Activated B cell treated with CpG ODN at 0.5 μM for 24 hours (primary cell): Measurements from ENCODE around the gene COL5A1. TPM values are rescaled to one million over a fixed set of nuclear protein-coding genes. Genes with fewer than 3 reads are reported as not detected.
A peak's percentile ranks its signal among the peaks of the same experiment; 100 is the strongest.

Experiments used
- ATAC-seq: fragments of 200-7000 bp; cut with Tn5 transposase; one replicate; pipeline ENCODE4 v1.10.0; 2021; ENCODE audit warnings: low read depth, mild to moderate bottlenecking, moderate library complexity
- CTCF ChIA-PET: fragments of 350-600 bp; sonication (Branson Sonifier 250); formaldehyde crosslinking; loops from one replicate; lab custom pipeline; 2021; ENCODE audit warnings: antibody characterized with exemption; lab: Charles Lee
- POLR2A ChIA-PET: fragments of 350-600 bp; sonication (Branson Sonifier 250); formaldehyde crosslinking; loops from one replicate; lab custom pipeline; 2021; ENCODE audit warnings: antibody characterized with exemption; lab: Charles Lee
- DNase-seq: peaks from one replicate; pipeline ENCODE4 v3.0.0; 2022
- H3K27ac Mint-ChIP-seq: one replicate; pipeline ENCODE4 v1.8.0; 2020; ENCODE audit warnings: mixed read lengths
- H3K27me3 Mint-ChIP-seq: one replicate; pipeline ENCODE4 v1.8.0; 2021; ENCODE audit warnings: mixed read lengths
- H3K36me3 Mint-ChIP-seq: one replicate; pipeline ENCODE4 v1.8.0; 2021; ENCODE audit warnings: low read depth, mixed read lengths
- H3K4me1 Mint-ChIP-seq: one replicate; pipeline ENCODE4 v1.8.0; 2021; ENCODE audit warnings: mixed read lengths
- H3K4me3 Mint-ChIP-seq: one replicate; pipeline ENCODE4 v1.8.0; 2020; ENCODE audit warnings: mild to moderate bottlenecking, mixed read lengths
- H3K9me3 Mint-ChIP-seq: one replicate; pipeline ENCODE4 v1.8.0; 2020; ENCODE audit warnings: mixed read lengths
- intact Hi-C: fragments of 100-400 bp; cut with micrococcal nuclease; formaldehyde crosslinking; loops from one replicate; pipeline ENCODE4 v1.15.1; 2024
- total RNA-seq: library from RNA; stranded (reverse); gene quantifications from 2 replicates; pipeline ENCODE4 v1.2.3, GENCODE V29; 2022
- TF ChIP-seq, protein P1 (sequence below): fragments of 200-600 bp; IDR thresholded peaks from one replicate; pipeline ENCODE4 v1.8.0; 2022; ENCODE audit warnings: antibody characterized with exemption, mild to moderate bottlenecking

Gene COL5A1
- total RNA-seq, 1 donor from 2014 or later: 0.02 TPM

DNA sequence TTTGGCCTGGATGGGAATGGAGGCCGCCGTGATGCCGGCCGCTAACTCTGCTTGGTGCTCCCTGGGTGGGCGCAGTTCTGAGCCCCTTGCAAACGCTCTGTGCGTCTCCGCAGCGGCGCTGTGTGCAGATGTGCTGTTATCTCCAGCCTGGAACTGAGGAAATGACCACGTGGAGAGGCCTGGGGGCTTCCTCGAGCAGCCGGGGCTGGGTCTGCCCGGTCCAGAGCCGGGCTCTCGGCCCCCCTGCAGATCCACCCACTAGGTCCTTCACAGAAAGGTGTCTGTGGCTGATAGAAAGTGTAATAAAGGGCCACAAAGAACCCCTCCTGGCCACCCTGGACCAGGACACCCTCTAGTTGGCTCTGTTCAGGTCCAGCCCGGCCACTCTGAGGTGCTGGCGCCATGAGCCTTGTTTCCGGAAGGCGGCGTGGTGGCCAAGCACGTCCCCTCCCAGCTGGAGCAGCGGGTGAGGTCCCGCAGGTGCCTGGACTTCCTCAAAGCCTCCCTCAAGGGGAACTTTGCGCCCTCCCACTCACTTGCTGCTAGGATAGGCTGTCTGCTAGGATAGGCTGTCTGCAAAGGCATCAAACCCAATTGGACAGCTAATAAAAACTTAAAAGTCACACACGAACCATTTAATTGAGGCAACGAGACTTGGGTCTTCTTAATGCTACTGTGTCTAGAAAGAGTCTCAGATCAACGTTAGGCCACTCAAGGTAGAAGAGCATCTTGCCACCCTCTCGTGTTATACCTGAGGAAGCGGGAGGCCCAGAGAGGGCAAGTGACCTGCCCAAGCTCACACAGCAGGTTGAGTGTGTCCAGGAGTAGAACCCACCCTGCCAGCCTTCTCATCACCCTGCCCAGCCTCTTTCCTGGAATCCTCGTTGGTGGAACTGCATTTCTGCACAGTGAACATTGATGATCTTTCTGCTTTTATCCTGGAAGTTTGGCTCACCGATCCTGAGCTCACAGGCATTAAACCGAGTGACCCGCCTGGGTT, 129.7 kb downstream of the COL5A1 start:
- POLR2A ChIA-PET: no interaction called here
- Mint-ChIP-seq H3K4me3 (no peak overlapping the region), H3K27me3 (peaks cover 3% of the 10 kb centered on the region), H3K9me3 (no peaks in the 10 kb centered on the region), H3K27ac (no peak overlapping the region), H3K36me3 (no peaks in the 10 kb centered on the region), H3K4me1 (peaks cover 10% of the 10 kb centered on the region)
- ATAC-seq (peak; percentile 49), DNase-seq (no peak)
- CTCF ChIA-PET: no interaction called here
- TF ChIP-seq, protein P1, sequence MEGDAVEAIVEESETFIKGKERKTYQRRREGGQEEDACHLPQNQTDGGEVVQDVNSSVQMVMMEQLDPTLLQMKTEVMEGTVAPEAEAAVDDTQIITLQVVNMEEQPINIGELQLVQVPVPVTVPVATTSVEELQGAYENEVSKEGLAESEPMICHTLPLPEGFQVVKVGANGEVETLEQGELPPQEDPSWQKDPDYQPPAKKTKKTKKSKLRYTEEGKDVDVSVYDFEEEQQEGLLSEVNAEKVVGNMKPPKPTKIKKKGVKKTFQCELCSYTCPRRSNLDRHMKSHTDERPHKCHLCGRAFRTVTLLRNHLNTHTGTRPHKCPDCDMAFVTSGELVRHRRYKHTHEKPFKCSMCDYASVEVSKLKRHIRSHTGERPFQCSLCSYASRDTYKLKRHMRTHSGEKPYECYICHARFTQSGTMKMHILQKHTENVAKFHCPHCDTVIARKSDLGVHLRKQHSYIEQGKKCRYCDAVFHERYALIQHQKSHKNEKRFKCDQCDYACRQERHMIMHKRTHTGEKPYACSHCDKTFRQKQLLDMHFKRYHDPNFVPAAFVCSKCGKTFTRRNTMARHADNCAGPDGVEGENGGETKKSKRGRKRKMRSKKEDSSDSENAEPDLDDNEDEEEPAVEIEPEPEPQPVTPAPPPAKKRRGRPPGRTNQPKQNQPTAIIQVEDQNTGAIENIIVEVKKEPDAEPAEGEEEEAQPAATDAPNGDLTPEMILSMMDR: no peak
- intact Hi-C loops: no loop called here

DNA sequence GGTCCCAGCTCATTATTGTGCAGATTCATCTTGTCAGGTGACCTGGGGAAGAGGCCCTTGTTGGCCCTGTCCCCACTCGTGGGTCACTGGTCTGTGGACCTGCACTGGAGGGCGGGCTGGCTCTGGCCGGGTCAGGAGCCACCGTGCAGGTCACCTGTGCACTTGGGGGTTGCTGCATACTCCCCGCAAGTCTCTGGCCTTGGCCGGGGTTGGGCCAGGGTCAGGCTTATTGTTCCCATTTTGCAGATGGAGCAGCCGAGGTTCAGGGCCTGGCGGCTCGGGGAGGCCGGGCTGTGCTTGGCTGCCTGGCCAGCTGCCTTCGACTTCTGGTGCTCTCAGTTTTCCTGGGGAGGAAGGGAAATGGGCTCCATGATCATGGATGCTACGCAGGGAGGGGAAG, 130.7 kb downstream of the COL5A1 start:
- Mint-ChIP-seq H3K36me3 (no peaks in the 10 kb centered on the region), H3K4me3 (no peak overlapping the region), H3K9me3 (no peaks in the 10 kb centered on the region), H3K27me3 (peaks cover 3% of the 10 kb centered on the region), H3K4me1 (peaks cover 8% of the 10 kb centered on the region), H3K27ac (no peak overlapping the region)
- ATAC-seq: no peak
- intact Hi-C loops: no loop called here
- TF ChIP-seq, protein P1: no peak
- ChIA-PET POLR2A (no interaction called here), CTCF (no interaction called here)
- no peak for DNase-seq

DNA sequence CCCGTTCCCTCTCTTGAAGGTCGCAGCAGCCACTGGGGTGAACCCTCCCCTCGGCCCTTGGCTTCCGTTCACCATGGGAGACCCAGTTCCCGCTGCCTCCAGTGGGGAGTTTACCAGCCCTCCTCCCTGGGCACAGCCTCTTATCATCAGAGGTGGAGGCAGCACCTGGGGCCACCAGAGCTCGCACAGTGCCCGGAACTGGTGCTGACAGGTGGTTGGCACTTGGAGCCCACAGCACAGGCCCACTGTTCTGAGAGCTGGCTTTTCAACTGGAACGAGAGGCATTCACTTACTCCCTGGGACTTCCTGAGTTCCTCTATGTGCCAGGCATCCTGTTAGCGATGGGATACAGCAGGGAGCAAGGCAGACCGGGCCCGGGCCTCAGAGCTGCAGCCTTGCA, 132.2 kb downstream of the COL5A1 start:
- TF ChIP-seq, protein P1: no peak
- H3K36me3 Mint-ChIP-seq: no peaks in the 10 kb centered on the region
- H3K4me1 Mint-ChIP-seq: peaks cover 5% of the 10 kb centered on the region
- DNase-seq: no peak
- H3K9me3 Mint-ChIP-seq: no peaks in the 10 kb centered on the region
- ATAC-seq: no peak
- no peak overlapping the region for H3K4me3 Mint-ChIP-seq
- no peaks in the 10 kb centered on the region for H3K27me3 Mint-ChIP-seq
- ChIA-PET CTCF (no interaction called here), POLR2A (no interaction called here)
- intact Hi-C loops: no loop called here
- H3K27ac Mint-ChIP-seq: no peak overlapping the region

DNA sequence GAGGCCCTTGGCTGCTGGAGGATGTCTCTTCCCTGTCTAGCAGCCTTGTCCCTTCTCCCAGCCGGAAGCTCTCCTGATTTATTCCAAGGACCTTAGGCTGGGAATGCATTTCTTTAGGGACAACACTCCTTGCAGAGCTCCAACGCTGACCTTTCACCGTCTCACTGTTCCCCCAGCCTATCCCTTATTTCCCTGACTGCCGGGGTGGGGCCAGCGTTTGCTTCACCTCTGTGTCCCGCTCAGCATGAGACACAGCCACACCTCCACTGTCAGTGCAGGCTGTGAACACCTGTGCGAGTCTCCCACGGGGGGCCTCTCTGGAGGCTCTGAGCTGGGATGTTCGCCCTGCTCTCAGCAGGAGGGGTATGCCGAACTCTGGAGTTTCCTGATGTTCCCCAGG, 132.8 kb downstream of the COL5A1 start:
- TF ChIP-seq, protein P1: no peak
- H3K9me3 Mint-ChIP-seq: no peaks in the 10 kb centered on the region
- no peak overlapping the region for H3K27ac Mint-ChIP-seq
- CTCF ChIA-PET: no interaction called here
- H3K27me3 Mint-ChIP-seq: no peaks in the 10 kb centered on the region
- no peak overlapping the region for H3K4me3 Mint-ChIP-seq
- H3K4me1 Mint-ChIP-seq: peaks cover 4% of the 10 kb centered on the region
- no peaks in the 10 kb centered on the region for H3K36me3 Mint-ChIP-seq
- intact Hi-C loops: no loop called here
- no peak for ATAC-seq
- DNase-seq: no peak
- POLR2A ChIA-PET: no interaction called here

DNA sequence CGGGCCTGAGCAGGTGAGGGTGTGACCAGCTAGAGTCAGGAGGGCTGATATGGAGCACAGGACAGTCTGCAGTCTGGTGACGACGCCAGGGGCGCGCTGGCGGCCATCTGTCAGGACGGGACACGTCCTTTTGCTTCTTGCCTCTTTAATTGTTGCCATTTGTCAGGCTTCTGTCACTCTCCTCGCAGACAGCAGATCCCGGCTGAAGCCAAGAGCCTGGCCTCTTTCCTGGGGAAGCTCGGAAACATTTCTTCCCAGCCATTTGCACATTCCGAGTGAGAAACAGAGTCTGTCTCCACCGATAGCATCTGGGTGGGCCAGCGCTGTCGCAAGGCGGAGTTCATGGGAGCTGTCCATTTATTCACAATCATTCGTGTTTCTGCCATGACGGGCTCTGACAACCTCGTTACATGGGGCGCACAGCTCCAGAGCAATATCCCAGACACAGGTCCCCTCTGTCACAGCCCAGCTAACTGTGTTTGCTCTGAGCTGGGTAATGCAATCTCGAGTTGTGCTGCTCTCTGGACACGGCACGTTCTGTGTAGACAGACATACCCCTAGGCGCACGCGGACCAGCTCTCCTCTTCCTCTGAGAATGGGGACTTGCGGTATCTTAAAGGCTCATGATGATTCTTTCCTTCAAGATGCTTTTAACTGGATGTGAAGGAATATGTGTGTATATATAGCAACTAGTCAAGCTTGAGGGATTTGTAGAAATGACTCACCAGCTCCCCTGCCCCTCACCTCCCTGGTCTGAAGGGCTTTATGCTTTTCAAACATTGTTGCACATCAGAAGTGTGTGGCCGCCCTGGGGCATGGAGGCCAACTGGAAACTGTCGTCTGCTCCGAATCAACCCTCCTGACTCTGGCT, 133.7 kb downstream of the COL5A1 start:
- no peaks in the 10 kb centered on the region for H3K27me3 Mint-ChIP-seq
- DNase-seq (no peak), ATAC-seq (no peak)
- peaks cover 4% of the 10 kb centered on the region for H3K4me1 Mint-ChIP-seq
- ChIA-PET POLR2A (no interaction called here), CTCF (no interaction called here)
- intact Hi-C loops: no loop called here
- no peak overlapping the region for H3K4me3 Mint-ChIP-seq
- TF ChIP-seq, protein P1: no peak
- no peaks in the 10 kb centered on the region for H3K9me3 Mint-ChIP-seq
- H3K27ac Mint-ChIP-seq: no peak overlapping the region
- no peaks in the 10 kb centered on the region for H3K36me3 Mint-ChIP-seq
